SU-DHL-6 (cell line): ENCODE data around the gene COPE.

Experiments used
- EZH2phosphoT487 ChIP-seq: fragments of 200-600 bp; sonication (generic), shearing (Covaris generic); conservative IDR thresholded peaks from 2 replicates; pipeline ENCODE4 v1.6.1; 2018; ENCODE audit warnings: mild to moderate bottlenecking, antibody characterized with exemption, low read length, moderate library complexity, mixed read lengths
- TF ChIP-seq, protein P1 (sequence below): fragments of 200-600 bp; sonication (generic); IDR thresholded peaks from one replicate; pipeline ENCODE4 v1.5.1; 2017; ENCODE audit warnings: antibody characterized with exemption, mild to moderate bottlenecking, low read length, moderate library complexity; ENCODE audit not compliant: insufficient read depth, poor library complexity, severe bottlenecking

DNA sequence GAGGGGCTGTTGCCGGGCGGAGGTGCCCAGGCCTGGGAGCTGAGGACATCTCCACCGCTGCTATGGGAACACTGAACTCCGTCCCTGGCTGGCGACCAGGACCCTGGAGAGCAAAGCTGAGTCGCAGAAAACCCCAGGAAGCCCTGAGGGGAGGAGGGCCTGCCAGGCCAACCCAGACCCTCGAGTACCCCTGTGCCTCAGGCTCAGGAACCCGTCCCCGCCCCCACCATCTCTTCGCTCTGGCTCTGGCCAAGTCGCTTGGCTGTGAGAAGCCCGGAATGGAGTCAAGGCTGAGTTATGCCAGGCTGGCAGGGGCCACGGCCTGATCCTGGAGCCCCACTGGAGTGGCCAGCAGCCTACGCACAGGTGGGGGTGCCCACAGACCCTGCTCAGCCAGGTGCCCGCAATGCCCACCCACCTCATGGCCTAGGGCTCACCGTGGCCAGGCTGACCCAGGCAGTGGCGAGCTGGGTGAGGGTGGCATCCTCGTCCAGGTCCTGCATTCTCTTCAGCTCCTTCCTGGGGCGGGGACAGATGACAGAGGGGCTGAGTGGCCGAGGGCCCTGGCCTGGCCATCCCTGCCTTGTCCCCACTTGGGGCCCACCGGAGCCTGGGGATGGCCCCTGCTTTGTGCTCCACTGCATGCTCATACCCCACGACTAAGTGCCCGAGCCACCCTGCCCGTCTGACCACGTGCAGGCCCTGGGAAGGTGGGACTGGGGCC lies 14.7 kb downstream of the COPE start:
- TF ChIP-seq EZH2phosphoT487: no peak
- TF ChIP-seq, protein P1, sequence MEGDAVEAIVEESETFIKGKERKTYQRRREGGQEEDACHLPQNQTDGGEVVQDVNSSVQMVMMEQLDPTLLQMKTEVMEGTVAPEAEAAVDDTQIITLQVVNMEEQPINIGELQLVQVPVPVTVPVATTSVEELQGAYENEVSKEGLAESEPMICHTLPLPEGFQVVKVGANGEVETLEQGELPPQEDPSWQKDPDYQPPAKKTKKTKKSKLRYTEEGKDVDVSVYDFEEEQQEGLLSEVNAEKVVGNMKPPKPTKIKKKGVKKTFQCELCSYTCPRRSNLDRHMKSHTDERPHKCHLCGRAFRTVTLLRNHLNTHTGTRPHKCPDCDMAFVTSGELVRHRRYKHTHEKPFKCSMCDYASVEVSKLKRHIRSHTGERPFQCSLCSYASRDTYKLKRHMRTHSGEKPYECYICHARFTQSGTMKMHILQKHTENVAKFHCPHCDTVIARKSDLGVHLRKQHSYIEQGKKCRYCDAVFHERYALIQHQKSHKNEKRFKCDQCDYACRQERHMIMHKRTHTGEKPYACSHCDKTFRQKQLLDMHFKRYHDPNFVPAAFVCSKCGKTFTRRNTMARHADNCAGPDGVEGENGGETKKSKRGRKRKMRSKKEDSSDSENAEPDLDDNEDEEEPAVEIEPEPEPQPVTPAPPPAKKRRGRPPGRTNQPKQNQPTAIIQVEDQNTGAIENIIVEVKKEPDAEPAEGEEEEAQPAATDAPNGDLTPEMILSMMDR: no peak
